Measurements from ENCODE around the gene PRKAR1B. TPM values are rescaled to one million over a fixed set of nuclear protein-coding genes. Genes with fewer than 3 reads are reported as not detected.

The PRKAR1B gene
- total RNA-seq, 1 donor from 2014 or later: 14.2 TPM

DNA sequence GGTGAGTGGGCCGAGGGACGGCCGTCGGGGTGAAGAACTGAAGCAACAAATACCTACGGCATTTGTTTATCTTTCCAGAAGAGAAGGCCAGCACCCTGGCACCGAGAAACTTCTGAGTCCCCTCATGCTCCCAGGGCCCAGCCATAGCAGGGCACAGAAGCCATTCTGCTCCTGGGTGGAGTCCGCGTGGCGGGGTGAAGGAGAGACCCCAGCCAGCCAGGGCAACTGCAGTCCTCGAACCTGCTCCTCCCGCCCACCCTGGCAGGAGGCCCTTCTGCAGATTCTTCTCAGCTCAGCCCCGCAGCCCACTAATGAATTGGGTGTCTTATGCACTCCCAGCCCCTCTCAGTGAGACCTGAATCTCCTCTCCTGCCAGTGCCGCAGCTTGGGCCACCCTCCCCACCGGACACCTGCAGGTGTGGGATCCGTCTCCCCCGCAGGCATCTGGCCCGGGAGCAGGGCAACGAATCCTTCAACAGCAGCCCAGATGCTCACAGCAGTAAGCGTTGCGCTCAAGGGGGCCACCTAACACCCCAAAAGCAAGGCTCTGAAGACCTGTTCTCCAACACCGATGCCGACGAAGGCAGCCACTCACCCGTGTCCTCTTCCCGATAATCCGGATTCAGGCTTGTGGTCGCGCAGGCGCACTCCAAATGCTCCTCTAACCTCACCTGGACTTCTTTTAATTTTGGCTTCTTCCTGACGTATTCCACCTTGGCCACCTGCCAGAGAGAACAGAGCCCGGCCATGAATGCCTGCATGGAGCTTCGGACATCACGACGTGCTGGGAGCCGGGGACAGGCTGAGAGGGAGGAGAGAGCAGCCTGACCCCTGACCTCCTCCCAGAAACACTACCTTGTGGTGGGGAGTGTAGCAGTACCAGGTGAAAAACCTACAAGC lies 226.3 kb downstream of the PRKAR1B start:
- intact Hi-C loops (cut with micrococcal nuclease): no loop called here
- Histone ChIP-seq H3K9me3 (replicated peaks) (no peaks in the 10 kb centered on the region), H3K4me3 (no peak overlapping the region), H3K36me3 (peaks cover 57% of the 10 kb centered on the region), H3K27me3 (ENCODE audit: low read depth) (no peaks in the 10 kb centered on the region), H3K27ac (replicated peaks) (no peak overlapping the region), H3K4me1 (peaks cover 36% of the 10 kb centered on the region)
- TF ChIP-seq, protein P1, sequence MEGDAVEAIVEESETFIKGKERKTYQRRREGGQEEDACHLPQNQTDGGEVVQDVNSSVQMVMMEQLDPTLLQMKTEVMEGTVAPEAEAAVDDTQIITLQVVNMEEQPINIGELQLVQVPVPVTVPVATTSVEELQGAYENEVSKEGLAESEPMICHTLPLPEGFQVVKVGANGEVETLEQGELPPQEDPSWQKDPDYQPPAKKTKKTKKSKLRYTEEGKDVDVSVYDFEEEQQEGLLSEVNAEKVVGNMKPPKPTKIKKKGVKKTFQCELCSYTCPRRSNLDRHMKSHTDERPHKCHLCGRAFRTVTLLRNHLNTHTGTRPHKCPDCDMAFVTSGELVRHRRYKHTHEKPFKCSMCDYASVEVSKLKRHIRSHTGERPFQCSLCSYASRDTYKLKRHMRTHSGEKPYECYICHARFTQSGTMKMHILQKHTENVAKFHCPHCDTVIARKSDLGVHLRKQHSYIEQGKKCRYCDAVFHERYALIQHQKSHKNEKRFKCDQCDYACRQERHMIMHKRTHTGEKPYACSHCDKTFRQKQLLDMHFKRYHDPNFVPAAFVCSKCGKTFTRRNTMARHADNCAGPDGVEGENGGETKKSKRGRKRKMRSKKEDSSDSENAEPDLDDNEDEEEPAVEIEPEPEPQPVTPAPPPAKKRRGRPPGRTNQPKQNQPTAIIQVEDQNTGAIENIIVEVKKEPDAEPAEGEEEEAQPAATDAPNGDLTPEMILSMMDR (IDR thresholded peaks at IDR 0.05; ENCODE audit: borderline replicate concordance): no peak
- DNase-seq: peak; percentile 13

DNA sequence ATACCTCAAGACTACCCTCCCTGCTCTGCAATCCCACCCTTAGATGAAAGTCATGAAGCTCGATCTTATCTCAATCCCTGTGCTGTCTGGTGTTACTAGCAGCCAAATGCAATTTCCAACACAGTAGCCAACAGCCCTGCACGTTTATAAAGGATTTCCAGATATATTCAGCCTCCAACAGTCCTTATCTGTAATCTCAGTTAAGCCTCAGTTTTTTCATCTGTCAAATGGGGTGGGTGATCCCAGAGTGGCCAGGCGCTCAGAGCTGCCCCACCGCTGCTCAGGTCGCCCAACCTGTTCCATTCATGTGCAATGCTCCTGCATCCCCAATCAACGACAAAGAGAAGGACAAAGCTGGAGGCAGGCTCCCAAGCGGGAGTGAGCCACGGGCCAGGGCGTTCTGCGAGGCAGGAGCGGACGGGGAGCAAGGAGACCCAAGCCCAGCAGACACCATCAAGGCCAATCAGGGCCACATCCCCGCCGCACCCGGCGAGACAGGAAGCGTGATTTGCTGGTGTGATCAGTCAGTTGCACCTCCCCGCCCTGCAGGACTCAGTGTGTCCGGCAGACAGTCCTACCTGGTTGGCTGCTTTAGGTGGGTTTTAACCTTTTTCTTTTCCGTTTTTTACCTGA lies 227.1 kb downstream of the PRKAR1B start:
- DNase-seq: peak; percentile 11
- Histone ChIP-seq H3K9me3 (replicated peaks) (no peaks in the 10 kb centered on the region), H3K36me3 (peaks cover 63% of the 10 kb centered on the region), H3K4me3 (no peak overlapping the region), H3K27me3 (ENCODE audit: low read depth) (no peaks in the 10 kb centered on the region), H3K27ac (replicated peaks) (no peak overlapping the region), H3K4me1 (peaks cover 29% of the 10 kb centered on the region)
- intact Hi-C loops (cut with micrococcal nuclease): no loop called here
- TF ChIP-seq, protein P1 (IDR thresholded peaks at IDR 0.05; ENCODE audit: borderline replicate concordance): no peak

Other genes starting within 250 kb of the PRKAR1B start
- 26.0 TPM for gene PDGFA, start 207.4 kb downstream of the PRKAR1B start, total RNA-seq
- gene DNAAF5, start 582 bp downstream of the PRKAR1B start, total RNA-seq: 18.1 TPM
- 183 TPM for gene SUN1, start 105.2 kb upstream of the PRKAR1B start, total RNA-seq
- gene GET4, start 149.3 kb upstream of the PRKAR1B start, total RNA-seq: 22.9 TPM
- 8.4 TPM for gene ADAP1, start 227.4 kb upstream of the PRKAR1B start, total RNA-seq
- gene COX19, start 248.3 kb upstream of the PRKAR1B start, total RNA-seq: 8.5 TPM

Measured in left ventricle myocardium inferior (tissue), 1 donor.